ENCODE measurements around the gene KIF7. TPM values are rescaled to one million over a fixed set of nuclear protein-coding genes. Genes with fewer than 3 reads are reported as not detected.

The KIF7 gene
- total and polyA plus RNA-seq, 2 donors (not counting 3 experiments of a cell fraction or from before 2014, with no cell fraction given), result 4.2 to 11.3 TPM

DNA sequence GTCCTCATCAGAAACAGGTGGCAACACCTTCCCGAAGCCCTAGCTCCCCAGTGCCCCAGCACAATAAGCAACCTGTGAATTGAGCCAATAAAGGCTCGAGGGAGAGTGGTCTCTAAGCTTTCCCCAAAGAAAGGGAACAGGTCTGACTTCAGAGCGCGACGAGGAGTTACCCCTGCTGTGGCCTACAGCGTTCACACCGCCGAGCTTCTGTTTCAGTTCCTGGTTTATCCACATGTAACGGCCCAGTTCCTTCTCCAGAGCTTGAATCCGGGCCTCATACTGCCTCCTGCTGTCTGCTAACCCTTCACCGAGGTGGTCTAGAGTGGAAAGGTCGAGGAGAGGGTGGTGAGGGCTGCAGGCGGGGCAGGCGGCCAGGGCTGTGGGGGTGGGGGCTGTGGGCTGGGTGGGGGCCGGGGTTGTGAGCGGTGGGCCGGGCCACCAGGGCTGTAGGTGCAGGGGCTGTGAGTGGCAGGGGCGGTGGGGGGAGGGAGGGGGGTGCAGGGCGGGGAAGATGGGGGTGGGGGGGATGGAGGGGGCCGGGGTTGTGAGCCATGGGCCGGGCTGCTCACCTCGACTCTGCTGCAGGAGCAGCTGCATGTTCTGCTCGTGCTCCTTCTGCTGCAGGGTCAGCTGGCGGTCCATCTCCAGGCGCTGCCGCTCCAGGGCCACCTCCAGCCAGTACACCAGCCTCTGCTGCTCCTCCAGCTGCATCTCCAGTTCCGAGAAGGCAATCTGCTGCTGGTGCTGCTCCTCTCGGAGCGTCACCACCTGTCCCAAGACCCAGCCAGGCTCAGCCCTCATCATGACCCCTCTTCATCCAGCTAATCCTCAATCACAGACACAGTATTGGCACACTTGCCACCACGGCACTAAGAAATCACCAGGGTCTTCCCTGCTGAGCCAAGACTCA, 26.2 kb downstream of the KIF7 start:
- H3K27me3 ChIP-seq (ENCODE audit: control insufficient read depth in 2 of 2, insufficient read depth in 2 of 2, low read length in 2 of 2), result no peaks in the 10 kb centered on the region
- TF ChIP-seq EZH2 (IDR thresholded peaks at IDR 0.05; ENCODE audit: borderline replicate concordance, low read depth, low read length, severe bottlenecking) (no peak), POLR2A (IDR thresholded peaks at IDR 0.05; ENCODE audit: low read depth, low read length) (no peak), POLR2AphosphoS5 (IDR thresholded peaks at IDR 0.05; ENCODE audit: insufficient read depth, low read depth, low read length) (no peak), JUN (IDR thresholded peaks at IDR 0.05; ENCODE audit: borderline replicate concordance, insufficient read depth, insufficient read length, low read depth) (no peak), GATA2 (IDR thresholded peaks at IDR 0.05; ENCODE audit: insufficient read depth, insufficient read length, low read depth, low read length) (no peak), MYC (IDR thresholded peaks at IDR 0.05; ENCODE audit: low read depth, low read length) (no peak), FOS (IDR thresholded peaks at IDR 0.05; ENCODE audit: borderline replicate concordance, insufficient read depth, low read length) (no peak)
- TF ChIP-seq, protein P1, sequence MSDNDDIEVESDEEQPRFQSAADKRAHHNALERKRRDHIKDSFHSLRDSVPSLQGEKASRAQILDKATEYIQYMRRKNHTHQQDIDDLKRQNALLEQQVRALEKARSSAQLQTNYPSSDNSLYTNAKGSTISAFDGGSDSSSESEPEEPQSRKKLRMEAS (IDR thresholded peaks at IDR 0.05; ENCODE audit: insufficient read depth, insufficient read length), result no peak
- TF ChIP-seq, protein P2, sequence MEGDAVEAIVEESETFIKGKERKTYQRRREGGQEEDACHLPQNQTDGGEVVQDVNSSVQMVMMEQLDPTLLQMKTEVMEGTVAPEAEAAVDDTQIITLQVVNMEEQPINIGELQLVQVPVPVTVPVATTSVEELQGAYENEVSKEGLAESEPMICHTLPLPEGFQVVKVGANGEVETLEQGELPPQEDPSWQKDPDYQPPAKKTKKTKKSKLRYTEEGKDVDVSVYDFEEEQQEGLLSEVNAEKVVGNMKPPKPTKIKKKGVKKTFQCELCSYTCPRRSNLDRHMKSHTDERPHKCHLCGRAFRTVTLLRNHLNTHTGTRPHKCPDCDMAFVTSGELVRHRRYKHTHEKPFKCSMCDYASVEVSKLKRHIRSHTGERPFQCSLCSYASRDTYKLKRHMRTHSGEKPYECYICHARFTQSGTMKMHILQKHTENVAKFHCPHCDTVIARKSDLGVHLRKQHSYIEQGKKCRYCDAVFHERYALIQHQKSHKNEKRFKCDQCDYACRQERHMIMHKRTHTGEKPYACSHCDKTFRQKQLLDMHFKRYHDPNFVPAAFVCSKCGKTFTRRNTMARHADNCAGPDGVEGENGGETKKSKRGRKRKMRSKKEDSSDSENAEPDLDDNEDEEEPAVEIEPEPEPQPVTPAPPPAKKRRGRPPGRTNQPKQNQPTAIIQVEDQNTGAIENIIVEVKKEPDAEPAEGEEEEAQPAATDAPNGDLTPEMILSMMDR (IDR thresholded peaks at IDR 0.05; ENCODE audit: extremely low read depth in 1 of 2, insufficient read depth in 1 of 2, low read depth in 1 of 2, low read length in 2 of 2), result no peak
- peaks cover 17 to 58% of the 10 kb centered on the region in 2 experiments for H3K36me3 ChIP-seq (ENCODE audit: control insufficient read depth in 2 of 2, extremely low read depth in 1 of 2, insufficient read depth in 2 of 2, low read length in 2 of 2)
- ChIA-PET POLR2A (no interaction called here), CTCF (interaction anchor here (1.4 kb wide), 1 partner anchor 18 kb away, joined by 4 read pairs; no protein-coding TSS in a partner anchor)
- H3K4me3 ChIP-seq (replicated peaks in 1 of 3; ENCODE audit: insufficient read depth in 1 of 3, low read depth in 1 of 3, low read length in 3 of 3), result no peak overlapping the region
- intact Hi-C loops (cut with micrococcal nuclease), result no loop called here
- no peaks in the 10 kb centered on the region for H3K79me2 ChIP-seq (ENCODE audit: control insufficient read depth, insufficient read depth, low read length)
- no TSS peak for BruUV-seq (replicated peaks)
- no peak overlapping the region for H2AFZ ChIP-seq (ENCODE audit: low read depth, low read length)
- no peaks in the 10 kb centered on the region for H3K4me1 ChIP-seq (ENCODE audit: control insufficient read depth, extremely low read depth, insufficient read depth, low read length)
- H3K9me3 ChIP-seq (replicated peaks; ENCODE audit: control insufficient read depth, insufficient read depth, low read length), result no peaks in the 10 kb centered on the region
- dilution Hi-C loops (cut with MboI; ENCODE audit: extremely low pct_ligation_motif_present, low sequenced_read_pairs), result no loop called here
- H3K9me1 ChIP-seq (replicated peaks; ENCODE audit: control insufficient read depth, extremely low read depth, insufficient read depth, low read length), result no peaks in the 10 kb centered on the region
- H3K27ac ChIP-seq (ENCODE audit: insufficient read depth, low read depth, low read length), result no peak overlapping the region
- DNase-seq (ENCODE audit: low read depth, low spot score) (no peak), FAIRE-seq (no peak)
- no peak overlapping the region for H3K4me2 ChIP-seq (ENCODE audit: insufficient read depth, low read length)
- H3K9ac ChIP-seq (replicated peaks; ENCODE audit: extremely low read depth, insufficient read depth, low read length), result no peak overlapping the region
- H4K20me1 ChIP-seq (replicated peaks; ENCODE audit: control insufficient read depth, extremely low read depth, insufficient read depth, low read length), result no peaks in the 10 kb centered on the region

Data from endothelial cell of umbilical vein (primary cell).